AG20443 (cell line): ENCODE data around the gene SATB2.

Experiments
- DNase-seq: peaks from one replicate; pipeline ENCODE4 v3.0.0; 2012; ENCODE audit warnings: low spot score, mixed read lengths

SATB2 gene

GRCh38 chr2:199452260-199452990 is 5.3 kb downstream of the SATB2 start:
- no peak for DNase-seq

DNA sequence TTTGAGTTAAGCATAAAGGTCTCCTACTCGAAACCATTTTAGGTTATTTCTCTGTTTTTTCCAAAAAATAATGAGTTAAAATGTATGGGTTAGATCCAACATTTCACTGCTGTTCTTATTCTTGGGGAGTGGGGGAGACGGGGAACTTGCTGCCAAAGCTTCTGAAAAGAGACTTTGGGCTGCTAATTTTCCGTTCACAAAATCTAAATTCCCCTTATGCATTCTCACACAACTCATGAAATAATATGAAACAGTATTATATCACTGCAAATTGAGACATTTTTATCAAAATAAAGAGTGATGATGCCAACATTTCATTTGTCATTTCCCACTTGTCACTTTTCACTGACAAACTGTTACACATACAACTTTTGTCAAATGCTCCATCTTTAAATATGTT is 7.8 kb downstream of the SATB2 start:
- DNase-seq = no peak

DNA sequence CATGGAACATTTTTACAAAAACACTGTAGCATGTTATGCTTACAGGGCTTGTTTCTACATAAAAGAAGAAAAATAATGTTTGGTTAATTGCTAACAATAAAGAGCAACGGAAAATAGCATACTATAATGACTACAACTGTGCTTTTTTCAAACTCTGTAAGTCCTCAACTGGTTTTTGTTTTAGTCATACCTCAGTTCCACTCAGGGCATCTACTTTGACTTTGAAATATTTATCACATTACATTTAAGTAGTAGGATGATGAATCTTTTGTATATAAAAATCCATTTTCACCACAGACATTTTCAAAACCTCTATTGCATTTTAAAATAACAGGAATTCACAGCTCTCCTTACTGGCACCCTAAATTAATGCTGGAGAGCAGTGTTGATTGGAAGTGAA is 8.3 kb downstream of the SATB2 start:
- no peak for DNase-seq

DNA sequence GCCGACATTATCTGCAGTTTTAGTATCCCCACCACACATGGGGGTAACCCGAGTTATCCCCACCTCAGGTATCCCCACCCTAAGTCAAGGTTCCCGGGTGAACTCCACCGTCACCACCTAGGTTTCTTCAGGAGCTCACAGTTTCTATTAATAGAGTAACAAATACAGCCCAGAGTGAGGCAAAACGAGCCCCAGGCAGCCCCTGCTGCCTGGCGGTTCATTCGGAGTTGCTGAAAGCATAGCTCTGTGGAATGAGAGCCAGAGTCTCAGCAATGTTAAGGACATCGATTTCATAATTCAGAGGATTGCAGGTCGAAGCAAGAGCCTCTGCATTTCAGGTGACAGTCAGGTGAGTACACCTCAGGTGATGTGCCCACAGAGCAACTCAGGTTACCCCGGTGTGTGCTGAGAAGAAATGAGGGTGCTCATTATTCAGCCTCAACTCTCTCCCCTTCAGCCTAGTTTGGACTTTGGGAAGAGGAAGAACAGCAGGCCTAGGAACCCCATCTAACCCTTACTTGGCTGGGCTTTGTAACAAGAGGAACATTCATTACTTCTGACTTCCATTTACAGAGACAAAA is 10.7 kb downstream of the SATB2 start:
- no peak for DNase-seq

DNA sequence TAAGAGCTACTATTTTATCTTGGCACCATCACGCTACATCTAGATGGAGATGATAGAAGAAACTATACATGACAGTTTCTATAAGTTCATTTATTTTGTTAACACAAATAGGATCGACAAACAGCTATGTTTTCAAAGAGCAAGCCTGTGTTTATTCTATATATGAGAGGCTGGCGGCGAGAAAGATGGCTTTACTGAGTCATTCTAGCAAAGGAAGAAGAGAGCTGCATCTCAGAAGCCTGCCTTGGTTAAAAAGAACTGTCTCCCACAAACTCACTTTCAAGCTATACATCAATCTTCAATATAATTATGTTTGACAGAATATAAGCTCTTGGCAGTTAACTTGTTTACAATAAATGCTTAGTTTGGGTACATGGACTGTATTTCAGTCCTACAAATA is 13.0 kb downstream of the SATB2 start:
- no peak for DNase-seq

DNA sequence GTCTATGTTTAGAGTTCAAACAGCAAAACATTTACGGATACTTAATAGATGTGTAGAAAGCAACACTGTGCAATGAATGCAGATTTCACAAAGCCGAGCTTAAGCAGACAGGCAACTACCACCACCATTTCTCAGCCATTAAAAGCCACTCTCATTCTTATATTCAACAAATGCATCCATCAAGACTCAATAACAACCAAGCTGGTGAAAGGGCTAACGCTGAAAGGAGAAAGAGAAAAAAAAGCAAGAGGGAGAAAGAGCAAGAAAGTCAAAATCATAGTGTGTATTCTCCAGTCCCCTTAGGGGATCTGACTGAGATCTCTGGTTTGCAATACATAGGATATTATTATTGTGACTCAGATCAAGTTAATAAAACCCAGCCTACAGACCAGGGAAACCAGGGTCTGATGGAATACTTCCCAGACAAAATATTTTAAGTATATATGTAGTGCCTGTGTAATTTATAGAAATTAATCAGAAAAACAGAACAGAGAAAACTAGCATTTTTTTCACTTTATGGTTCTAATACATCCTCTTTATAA is 14.1 kb downstream of the SATB2 start:
- DNase-seq = no peak

DNA sequence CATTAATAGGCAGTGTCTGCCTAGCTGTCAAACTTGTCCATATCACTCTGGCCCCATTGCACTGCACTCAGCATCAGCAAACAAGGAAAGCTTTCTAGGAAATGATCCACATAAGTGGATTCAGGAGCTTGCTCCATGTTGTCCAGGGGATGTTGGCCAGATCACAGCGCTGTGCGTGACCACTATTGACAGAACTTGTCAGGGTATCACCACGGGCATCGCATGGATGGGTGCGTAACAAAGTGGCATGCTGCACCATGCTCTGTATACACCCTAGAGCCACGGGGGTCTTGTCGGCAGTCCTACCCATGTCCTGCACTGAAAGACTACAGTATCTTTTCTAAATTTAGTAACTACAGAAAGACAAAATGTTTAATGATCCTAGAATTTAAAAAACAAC is 15.6 kb downstream of the SATB2 start:
- no peak for DNase-seq

DNA sequence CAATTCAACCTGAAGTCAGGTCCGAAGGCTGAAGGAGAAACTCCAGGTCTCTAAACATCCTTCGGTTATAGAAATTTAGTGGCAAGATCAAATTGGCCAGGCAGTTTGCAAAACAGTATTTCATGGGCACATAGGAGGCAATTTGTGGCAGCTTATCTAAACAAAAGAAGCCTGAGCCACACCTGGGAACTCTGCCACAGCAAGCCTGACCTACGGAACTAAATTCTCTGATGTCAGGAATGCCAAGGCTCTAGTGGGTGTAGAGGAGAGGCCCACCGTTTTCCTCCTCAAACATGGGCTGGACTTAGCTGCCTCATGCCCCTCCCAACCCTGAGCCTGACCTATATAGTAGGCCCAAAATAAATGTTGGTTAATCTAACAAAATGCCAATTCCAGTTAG is 16.0 kb downstream of the SATB2 start:
- DNase-seq = no peak

GRCh38 chr2:199440118-199440517 is 17.6 kb downstream of the SATB2 start:
- DNase-seq = no peak

DNA sequence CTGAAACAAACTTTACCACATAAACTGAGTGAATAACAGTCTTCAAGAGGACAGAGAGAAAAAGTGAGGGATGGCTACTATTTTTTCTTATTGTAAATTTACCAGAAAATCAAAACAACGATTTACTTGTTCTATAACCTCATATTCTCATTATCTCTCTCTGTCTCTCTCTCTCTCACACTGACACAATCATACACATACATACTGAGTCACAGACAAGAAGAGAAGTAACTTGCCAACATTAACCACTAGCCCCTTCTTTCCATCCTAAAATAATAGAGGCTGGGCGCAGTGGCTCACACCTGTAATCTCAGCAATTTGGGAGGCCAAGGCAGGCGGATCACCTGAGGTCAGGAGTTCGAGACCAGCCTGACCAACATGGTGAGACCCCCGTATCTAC is 18.2 kb downstream of the SATB2 start:
- no peak for DNase-seq

DNA sequence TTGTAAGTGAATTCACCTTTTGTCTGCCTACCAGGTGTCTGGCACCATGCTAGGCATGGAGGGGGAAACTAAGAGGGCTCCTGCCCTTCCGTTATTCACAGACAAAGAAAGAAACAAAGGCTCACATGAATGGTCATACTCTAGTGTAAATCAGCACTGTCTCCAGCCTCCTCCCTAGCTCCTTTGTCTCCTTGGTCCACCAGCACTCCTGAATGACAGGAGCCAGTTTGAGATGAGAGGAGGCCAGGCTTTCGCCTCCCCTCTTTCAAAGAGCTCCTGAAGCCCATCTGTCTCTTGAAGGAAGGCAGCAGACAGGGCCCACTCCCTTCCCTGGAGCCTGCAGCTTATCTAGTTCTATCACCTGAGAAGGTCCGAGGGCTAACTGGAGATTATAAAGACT is 18.7 kb downstream of the SATB2 start:
- DNase-seq = no peak

DNA sequence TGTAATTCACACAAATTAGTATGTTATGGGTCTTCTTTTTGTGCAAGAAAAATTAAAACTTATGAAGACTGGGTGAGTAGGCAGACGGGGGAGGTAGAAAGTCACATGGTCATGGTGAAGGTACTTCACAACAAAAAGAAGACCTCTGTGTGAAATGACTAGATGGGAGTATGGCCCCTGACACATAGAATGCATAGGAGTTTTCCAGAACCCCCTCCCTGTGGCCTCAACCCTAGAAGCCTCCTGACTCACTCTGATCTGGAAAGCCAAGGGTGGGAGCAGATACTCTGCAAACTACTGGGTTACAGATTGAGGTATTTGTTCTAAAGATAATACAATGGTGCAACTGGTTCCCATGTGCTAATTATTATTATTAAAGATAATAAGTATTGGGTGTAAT is 23.2 kb downstream of the SATB2 start:
- no peak for DNase-seq

- no peak for DNase-seq
These were observed 24.4 kb downstream of the SATB2 start for GRCh38 chr2:199433204-199433832.

GRCh38 chr2:199431746-199432213 is 26.0 kb downstream of the SATB2 start:
- no peak for DNase-seq

DNA sequence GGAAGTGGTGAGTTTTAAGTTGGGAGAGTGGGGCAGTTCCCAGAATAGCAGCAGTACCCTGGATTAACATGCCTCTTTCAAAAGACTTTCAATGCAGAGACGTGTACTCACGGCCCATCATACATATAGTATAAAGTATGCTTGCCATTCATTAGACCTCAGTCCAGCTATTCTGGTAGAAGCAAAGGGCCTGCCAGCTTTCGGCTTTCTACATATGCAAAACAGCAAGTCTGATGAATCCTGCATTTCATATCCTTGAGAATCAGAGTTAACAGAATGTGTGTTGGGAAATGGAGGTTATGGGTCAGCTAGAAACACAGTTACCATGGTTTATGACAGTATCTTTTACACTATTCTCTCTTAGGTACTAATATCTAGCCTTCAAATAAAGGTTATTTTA is 27.5 kb downstream of the SATB2 start:
- DNase-seq = no peak

DNA sequence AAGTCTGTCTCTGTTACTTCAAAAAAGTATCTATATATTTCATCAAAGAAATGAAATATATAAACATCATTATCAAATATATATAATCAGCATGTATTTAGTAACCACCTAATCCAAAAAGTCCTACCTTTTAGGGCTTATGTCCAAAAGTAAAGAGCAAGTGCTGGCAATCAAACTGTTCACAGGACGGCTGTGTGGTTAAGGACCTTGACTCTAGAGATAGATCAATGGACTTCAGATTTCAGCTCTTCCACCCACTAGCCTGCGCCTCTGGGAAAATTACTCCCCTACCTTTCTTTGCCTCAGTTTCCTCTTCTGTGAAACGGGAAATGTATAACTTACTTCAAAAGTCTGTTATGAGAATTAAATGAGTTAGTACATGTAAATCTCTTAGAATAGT is 29.4 kb downstream of the SATB2 start:
- DNase-seq = no peak

GRCh38 chr2:199424160-199424559 is 33.6 kb downstream of the SATB2 start:
- no peak for DNase-seq

DNA sequence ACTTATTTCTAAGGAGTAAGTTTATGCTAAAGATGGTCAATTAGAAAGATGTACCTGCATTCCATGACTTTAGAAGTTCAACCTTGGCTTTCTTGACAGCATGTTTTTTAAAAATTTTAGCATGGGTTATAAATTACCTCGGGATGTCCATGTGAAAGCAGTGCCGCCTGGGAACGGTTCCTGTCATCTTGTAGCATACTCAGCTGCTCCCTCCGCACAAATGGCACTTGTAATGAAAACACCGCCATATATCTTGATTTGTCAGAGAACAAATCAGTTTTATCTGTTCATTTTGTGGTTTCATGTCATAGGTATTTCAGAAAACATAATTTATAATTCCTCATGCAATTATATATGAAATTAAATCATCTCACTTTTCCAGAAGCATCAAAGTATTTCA is 38.3 kb downstream of the SATB2 start:
- DNase-seq = no peak

DNA sequence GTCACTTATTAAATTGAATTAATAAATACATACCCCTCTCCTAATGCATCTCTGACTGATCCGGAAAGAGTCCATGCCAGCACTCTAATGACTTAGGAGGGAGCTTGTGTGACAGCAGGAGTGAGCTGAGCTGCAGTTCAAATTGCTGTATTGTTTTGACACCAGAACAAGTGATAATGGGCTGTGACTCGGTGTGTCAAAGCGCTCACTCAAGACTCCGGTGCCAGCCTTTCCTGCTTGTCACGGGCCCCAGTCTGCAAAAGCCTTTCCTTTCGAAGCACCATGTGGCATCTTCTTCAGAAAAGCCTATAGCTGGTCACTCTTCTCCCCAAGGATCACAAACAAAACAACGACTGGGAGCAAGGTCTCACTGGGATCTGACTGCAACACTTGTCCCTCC is 43.3 kb downstream of the SATB2 start:
- DNase-seq = no peak

DNA sequence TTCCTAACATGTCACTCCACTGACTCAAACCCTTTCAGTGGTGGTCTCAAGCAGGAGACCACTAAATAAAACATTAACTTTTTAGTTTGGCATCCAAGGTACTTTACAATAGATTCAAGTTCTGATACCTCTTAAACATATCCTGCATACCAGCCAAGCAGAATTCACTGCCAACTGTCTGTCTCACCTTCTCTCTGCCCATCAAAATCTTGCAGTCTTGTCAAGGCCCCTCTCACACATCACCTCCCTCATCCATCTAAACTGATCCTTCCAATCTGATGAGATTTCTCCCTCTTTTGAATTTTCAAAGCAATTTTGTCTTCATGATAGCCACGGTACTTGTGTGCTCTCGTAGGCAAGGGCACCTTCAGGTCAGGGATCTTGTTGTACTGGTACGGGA is 43.7 kb downstream of the SATB2 start:
- no peak for DNase-seq

- peak; percentile 46 for DNase-seq
These were observed 47.8 kb downstream of the SATB2 start for GRCh38 chr2:199409759-199410529.

DNA sequence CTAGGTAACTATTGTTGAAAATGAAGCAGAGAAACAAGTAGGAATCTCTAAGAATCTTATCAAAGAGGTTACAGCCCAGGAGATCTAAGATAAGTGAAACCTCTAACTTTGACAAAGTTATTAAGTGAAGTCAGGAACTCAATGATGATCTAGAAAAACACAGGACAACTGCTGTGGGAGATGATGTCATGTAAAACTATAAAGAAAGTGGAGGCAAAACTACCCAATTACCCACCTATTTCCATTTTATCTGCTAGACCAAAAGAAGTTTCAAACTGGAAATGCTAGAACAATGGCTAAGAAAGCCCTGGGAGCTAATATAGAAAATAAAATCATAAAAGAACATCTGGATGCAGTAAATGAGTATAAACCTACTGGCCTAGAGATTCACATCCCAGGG is 50.3 kb downstream of the SATB2 start:
- no peak for DNase-seq

DNA sequence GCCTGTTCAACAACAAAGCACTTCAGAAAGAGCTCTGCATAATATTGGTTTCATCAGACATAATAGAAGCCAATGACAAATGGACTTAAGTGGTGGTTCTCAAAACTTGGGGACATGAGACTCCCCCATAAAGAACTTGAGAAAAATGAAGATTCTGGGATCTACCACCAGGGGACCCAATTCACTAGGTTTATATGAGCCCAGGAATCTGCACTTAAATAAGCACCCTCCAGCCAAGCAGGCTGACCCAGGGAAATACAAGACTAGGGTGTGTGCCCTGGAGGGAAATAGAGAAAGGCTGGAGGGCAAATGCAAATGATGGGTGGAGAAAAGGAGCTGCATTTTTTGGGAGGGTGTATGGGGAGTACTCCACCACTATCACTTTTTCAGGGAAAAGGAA is 52.5 kb downstream of the SATB2 start:
- no peak for DNase-seq
